ENCODE results near the gene PRKN.

DNA sequence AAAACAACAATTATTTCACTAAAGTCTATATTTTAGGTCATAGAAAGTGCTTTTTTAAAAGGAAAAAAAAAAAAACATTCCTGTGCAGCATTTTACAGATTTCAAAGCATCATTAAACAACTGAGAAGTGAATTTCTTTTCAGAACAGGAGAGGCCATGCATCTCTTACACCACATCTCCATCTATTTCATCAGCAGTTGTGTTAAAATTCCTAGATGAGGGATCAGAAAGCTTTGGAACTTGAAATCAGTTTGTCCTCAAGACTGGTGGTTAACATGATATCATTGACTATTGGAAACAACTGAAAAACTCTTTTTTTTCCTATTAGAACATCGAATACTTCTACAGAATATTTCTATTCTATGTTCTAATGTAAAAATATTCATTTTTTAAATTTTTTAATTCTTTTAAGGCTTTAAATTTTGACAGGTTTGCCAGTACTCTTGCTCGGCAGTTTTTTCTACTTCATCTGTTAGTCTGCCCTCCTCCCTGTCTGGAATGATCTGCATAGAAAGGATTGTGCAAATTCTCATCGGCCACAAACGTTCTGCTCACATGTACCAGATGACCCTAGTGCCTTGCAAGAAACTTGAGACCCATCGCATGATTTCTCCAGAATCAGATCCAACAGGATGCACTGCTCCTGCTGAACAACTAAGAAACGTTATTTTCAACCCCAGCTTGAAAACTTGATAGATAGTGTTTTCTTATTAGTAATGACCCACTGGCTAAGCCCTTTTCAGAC, 1042.7 kb downstream of the PRKN start:
- TF ChIP-seq ZNF384 (IDR thresholded peaks at IDR 0.05) (no peak), HDGF (IDR thresholded peaks at IDR 0.05; ENCODE audit: borderline replicate concordance) (no peak), TARDBP (IDR thresholded peaks at IDR 0.05) (no peak), L3MBTL2 (conservative IDR thresholded peaks at IDR 0.05) (no peak), FOXK2 (IDR thresholded peaks at IDR 0.05) (no peak), FOXM1 (IDR thresholded peaks at IDR 0.05; ENCODE audit: borderline replicate concordance) (no peak), SUZ12 (IDR thresholded peaks at IDR 0.05) (no peak), NFRKB (IDR thresholded peaks at IDR 0.05) (no peak), PKNOX1 (IDR thresholded peaks at IDR 0.05) (no peak), FOXA1 (IDR thresholded peaks at IDR 0.05) (no peak), CTBP1 (IDR thresholded peaks at IDR 0.05; ENCODE audit: borderline replicate concordance) (no peak), BHLHE40 (IDR thresholded peaks at IDR 0.05; ENCODE audit: borderline replicate concordance) (no peak)

Measured in HEK293T (cell line).